Glomerular visceral epithelial cell (primary cell): Measurements from ENCODE around the gene GTF2H4.
"Not testable (repeated sequence)": the region's sequence is repeated elsewhere in the genome, so short reads cannot be mapped to it uniquely, and the experiment has no call there.

Experiments
- DNase-seq: peaks from one replicate; pipeline ENCODE4 v3.0.0-alpha.2; 2016; ENCODE audit errors: extremely low spot score

The GTF2H4 gene

GRCh38 chr6:30907758-30908591 is at the start of gene GTF2H4:
Gene GTF2H4 (plus strand): TSS chr6:30908207.
- peak; percentile 98 for DNase-seq

GRCh38 chr6:30859726-30860125 is 48.3 kb upstream of the GTF2H4 start:
- DNase-seq, result not testable (repeated sequence)

GRCh38 chr6:30861257-30862048 is 46.6 kb upstream of the GTF2H4 start:
- no peak for DNase-seq

GRCh38 chr6:30862156-30862875 is 45.7 kb upstream of the GTF2H4 start:
- DNase-seq, result no peak

- no peak for DNase-seq
Observed at GRCh38 chr6:30864325-30864724, 43.7 kb upstream of the GTF2H4 start.

GRCh38 chr6:30869241-30869749 is 38.7 kb upstream of the GTF2H4 start:
- not testable (repeated sequence) for DNase-seq

- DNase-seq, result no peak
Observed at GRCh38 chr6:30870546-30870945, 37.5 kb upstream of the GTF2H4 start.

GRCh38 chr6:30871592-30872183 is 36.3 kb upstream of the GTF2H4 start:
- DNase-seq, result no peak

GRCh38 chr6:30873137-30873640 is 34.8 kb upstream of the GTF2H4 start:
- DNase-seq, result no peak

GRCh38 chr6:30873795-30874194 is 34.2 kb upstream of the GTF2H4 start:
- DNase-seq, result not testable (repeated sequence)

- DNase-seq, result no peak
Observed at GRCh38 chr6:30875244-30876038, 32.6 kb upstream of the GTF2H4 start.

GRCh38 chr6:30876039-30876730 is 31.8 kb upstream of the GTF2H4 start:
- DNase-seq, result no peak

- DNase-seq, result peak; percentile 90
Observed at GRCh38 chr6:30877419-30878262, 30.4 kb upstream of the GTF2H4 start.

GRCh38 chr6:30879684-30880427 is 28.2 kb upstream of the GTF2H4 start:
- DNase-seq, result no peak

GRCh38 chr6:30880698-30881252 is 27.2 kb upstream of the GTF2H4 start:
- DNase-seq, result no peak

- no peak for DNase-seq
Observed at GRCh38 chr6:30881392-30882203, 26.4 kb upstream of the GTF2H4 start.

GRCh38 chr6:30882204-30882758 is 25.7 kb upstream of the GTF2H4 start:
- no peak for DNase-seq
